Smooth muscle cell of trachea (primary cell): ENCODE data around the gene MBOAT7. TPM values are rescaled to one million over a fixed set of nuclear protein-coding genes. Genes with fewer than 3 reads are reported as not detected.

ENCODE experiments used
- total RNA-seq: library from RNA; depleted of rRNA; stranded (reverse); fragments of >200 nt; gene quantifications from 2 replicates; pipeline ENCODE4 v1.2.1, GENCODE V29; 2014

MBOAT7 gene, protein sequence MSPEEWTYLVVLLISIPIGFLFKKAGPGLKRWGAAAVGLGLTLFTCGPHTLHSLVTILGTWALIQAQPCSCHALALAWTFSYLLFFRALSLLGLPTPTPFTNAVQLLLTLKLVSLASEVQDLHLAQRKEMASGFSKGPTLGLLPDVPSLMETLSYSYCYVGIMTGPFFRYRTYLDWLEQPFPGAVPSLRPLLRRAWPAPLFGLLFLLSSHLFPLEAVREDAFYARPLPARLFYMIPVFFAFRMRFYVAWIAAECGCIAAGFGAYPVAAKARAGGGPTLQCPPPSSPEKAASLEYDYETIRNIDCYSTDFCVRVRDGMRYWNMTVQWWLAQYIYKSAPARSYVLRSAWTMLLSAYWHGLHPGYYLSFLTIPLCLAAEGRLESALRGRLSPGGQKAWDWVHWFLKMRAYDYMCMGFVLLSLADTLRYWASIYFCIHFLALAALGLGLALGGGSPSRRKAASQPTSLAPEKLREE
- total RNA-seq = 36.8 and 94.6 TPM in 2 replicates

DNA sequence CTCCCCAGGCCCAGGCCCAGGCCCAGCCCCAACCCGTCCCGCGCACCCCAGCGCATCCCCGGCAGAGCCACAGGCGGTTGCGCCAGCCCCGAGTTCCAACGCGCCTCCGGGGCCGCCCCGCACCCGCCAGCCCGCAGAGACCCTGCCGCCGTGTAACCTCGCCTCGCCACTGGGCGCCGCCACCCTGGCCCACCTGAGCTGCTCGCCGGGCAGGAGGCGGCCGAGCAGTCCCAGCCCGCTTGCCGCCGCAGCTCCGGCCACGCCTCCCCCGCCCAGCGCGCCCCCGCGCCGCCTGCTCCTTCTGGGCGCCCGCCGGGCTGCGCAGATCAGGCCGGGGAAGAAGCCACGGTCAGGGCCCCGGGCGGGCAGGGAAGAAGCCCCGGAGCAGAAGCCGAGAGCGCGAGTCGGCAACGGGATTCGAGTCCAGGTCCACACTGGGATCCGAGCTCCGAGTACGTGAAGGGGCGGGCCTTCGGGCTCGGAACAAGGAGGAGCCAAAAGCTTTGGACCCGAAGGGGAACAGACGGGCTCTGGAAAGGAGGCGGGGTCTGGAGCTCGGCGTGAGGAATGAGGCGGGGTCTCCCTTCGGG is at the start of gene MBOAT7:
MBOAT7 (minus strand) TSS at position 436 of the 590 bp plus-strand sequence. CDS start 1,072 bp downstream, outside the sequence.

DNA sequence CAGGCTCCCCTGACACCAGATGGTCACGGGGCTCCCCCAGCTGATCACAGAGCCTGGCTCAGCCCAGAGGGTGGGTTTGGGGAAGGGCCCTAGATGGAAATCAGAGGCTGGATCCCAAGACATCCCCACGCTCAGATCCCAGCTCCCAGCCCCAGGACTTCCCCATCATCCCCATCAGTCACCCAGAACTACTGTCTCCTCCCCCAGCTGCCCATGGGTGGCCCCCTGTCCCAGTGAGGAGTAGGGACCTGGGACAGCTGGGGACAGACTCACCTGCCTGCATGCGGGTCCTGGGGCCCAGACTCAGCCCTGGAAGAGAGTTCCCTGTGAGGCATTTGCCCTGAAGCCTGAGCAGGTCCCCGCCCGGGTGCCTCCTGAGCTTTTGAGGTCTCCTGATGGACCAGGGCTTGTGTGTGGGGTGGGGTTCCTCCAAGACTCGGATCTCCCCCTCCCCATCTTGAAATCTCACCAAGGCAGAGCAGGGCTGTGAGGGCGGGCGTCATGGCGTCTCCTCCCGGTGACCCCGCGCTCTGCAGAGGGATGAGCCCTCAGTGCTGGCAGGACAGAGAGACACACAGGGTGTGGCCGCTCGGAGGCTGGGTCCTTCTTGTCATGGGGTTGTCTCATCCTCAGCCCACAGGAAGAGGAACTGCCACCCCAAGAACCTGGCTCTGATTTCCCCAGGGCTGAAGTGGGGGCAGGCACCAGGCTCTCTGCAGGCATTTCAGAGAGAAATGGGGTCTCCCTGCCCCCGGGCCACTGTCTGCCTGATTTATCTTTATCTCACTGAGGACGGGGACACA is 33.3 kb upstream of the MBOAT7 start, which contains the start of gene LILRB3:
LILRB3 (minus strand) TSS at position 534 of the 803 bp plus-strand sequence; CDS start at position 503, 31 bp downstream.

DNA sequence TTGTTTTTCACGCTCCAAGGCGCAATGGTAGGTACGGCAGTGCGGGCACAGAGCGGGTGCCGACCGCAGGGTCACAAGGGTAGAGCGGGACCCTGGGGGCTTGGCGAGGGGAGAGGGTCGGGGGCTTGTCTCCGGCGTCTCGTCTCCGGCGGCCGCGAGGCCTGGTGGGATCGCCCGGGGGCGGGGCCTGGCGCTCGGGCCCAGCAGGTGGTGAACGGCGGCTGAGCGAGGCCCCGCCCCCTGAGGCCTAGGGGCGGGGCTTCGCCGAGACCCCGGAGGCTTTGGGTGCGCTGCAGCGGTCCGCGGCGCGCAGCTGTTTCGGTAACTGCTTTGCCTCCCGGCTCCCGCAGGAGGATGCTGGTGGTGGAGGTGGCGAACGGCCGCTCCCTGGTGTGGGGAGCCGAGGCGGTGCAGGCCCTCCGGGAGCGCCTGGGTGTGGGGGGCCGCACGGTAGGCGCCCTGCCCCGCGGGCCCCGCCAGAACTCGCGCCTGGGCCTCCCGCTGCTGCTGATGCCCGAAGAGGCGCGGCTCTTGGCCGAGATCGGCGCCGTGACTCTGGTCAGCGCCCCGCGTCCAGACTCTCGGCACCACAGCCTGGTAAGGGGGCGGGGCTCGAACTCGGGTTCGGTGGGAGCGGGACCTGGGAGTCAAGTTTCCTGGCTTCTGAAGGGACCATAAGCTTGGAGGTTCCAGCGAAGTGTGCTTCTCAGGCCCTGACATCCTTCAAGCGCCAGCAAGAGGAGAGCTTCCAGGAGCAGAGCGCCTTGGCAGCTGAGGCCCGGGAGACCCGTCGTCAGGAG is 1.8 kb upstream of the MBOAT7 start, which contains the start of gene TSEN34:
TSEN34 (plus strand) TSS at position 298 of the 800 bp plus-strand sequence; CDS start at position 355, 57 bp downstream.

DNA sequence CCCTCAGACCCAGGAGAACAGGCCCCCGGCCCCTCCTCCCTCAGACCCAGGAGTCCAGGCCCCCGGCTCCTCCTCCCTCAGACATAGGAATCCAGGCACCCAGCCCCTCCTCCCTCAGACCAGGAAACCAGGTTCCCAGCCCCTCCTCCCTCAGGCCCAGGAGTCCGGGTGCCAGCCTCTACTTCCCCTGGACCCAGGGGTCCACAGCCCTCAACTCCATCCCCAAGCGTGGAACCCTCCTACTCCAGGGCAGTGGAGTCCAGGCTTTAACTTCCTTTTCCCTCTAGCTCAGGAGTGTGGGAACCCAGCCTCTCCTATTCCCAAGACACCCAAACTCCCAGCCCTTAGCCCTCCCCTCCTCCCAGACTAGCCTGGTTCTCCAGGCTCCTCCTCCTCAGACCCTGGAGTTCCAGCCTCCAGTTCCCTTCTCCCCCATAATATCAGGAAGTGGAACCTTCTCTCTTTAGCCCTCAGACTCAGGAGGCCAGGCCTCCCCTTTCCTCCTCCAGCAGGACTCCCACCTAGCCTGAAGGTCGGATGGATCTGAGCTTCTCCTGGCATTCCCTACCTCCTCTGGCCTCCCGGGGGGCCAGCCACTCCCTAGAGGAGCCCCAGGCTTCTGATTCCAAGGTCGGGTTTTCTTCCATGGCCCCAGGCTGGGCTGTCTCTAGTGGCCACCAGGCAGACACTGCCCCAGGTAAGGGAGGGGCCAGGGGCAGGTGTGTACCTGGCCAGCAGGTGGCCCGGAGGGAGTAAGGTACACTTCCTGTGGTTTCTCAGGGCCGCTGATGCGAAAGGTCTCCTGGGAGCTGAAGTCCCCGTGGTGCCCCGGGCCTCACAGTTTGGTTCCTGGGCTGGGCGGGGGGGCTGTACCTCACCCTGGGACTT is 16.7 kb downstream of the MBOAT7 start, which contains the start of gene TMC4:
TMC4 (minus strand) TSS at position 690 of the 888 bp plus-strand sequence; CDS start at position 647, 43 bp downstream.

DNA sequence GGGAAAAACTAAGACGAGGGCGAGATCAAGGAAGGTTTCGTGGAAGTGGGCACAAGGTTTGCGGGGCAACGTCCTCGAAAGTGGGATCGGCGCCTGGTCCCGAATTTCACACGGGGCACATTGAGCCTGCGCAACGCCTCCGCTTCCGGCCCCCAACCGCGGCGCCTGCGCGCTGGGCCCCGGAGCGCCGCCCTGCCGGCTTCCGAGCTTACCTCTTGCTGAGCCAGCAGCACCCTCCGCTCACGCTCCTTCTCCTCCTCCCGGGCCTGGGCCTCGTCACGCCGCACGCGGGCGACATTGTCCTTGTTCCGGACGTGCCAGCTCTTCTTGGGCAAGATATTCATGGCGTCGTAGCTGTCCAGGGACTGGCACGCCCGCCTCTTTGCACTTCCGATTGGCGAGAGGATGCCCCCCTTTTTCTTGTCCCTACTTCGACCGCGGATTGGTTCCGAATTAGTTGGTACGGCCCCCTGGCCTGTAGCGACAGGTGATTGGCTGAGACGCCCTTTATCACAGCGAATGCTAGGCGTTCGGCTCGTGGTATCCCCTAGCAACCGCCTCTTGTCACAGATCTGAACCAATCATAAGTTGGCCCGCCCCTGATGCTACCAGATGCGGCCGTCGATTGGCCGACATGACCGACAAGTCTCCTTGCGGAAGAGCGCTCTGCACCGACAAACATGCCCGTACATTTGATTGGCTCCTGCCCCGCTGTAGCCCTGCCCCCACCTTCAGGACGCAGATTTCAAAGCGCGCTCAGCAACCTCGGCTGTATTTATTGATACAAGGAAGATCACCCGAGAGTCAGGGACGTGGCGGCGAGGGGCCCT is 29.8 kb downstream of the MBOAT7 start, which contains the start of gene LENG1:
LENG1 (minus strand) TSS at position 370 of the 830 bp plus-strand sequence; CDS start at position 344, 26 bp downstream.

DNA sequence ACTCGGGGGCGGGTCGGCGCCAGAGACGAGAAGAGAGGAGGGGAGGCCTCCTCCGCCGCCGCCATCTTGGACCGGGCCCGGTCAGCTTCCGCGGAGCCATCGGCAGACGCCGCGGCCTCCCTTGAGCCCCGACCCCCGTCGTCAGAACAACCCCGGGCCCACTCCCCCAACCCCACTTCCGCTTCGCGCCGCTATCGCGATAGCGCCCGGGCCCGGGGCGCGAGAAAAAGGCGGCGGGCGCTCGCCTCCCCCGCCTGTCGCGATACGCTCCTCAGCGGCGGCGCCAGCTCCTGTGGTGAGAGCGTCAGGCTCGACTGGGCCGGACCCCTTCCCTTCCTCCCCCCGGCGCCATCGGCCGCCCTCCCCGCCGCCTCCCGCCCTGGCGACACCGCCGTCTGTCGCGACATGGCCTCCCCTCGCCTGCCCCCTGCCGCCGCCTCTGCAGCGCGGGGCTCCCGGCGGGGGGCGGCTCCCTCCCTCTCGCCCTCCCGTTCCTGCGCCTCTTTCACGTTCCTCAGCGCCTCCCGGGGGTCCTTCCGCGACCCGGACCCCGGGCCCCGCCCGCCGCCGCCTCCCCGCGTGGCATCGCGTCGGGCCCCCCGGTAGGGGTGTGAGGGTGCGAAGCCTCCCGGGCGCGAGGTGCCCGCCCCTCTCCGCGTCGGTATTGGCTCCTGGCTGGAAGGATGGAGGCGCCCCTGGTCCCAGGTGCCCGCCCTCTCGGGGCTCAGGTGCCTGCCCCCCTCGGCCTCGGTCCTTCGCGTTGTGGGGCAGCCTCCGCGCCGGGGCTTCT is 51.5 kb downstream of the MBOAT7 start, which contains the start of gene CNOT3:
CNOT3 (plus strand) TSS at position 64 of the 790 bp plus-strand sequence. CDS start 5,217 bp downstream, outside the sequence.

Other genes with a start within 250 kb of the MBOAT7 start
- 0.50 and 0.58 TPM in 2 replicates for gene CACNG8, start 226.6 kb downstream of the MBOAT7 start, total RNA-seq
- gene CACNG6, start 197.9 kb downstream of the MBOAT7 start, total RNA-seq = 0.33 TPM in 1 of 2 replicates, not detected in the other
- not detected in 2 replicates for gene VSTM1, start 125.7 kb downstream of the MBOAT7 start, total RNA-seq
- gene TARM1, start 108.2 kb downstream of the MBOAT7 start, total RNA-seq = not detected in 2 replicates
- gene OSCAR, start 88.8 kb downstream of the MBOAT7 start, total RNA-seq = 0.15 and 0.33 TPM in 2 replicates
- 5.8 and 25.1 TPM in 2 replicates for gene NDUFA3, start 86.7 kb downstream of the MBOAT7 start, total RNA-seq
- 11.7 and 16.4 TPM in 2 replicates for gene TFPT, start 73.9 kb downstream of the MBOAT7 start, total RNA-seq
- gene PRPF31, start 73.8 kb downstream of the MBOAT7 start, total RNA-seq = 56.9 and 79.4 TPM in 2 replicates
- gene CNOT3, start 51.8 kb downstream of the MBOAT7 start, total RNA-seq = 10.1 and 25.9 TPM in 2 replicates
- 4.3 and 5.4 TPM in 2 replicates for gene LENG1, start 29.9 kb downstream of the MBOAT7 start, total RNA-seq
- 0.58 and 0.83 TPM in 2 replicates for gene TMC4, start 16.4 kb downstream of the MBOAT7 start, total RNA-seq
- 86.1 and 105 TPM in 2 replicates for gene TSEN34, start 1.7 kb upstream of the MBOAT7 start, total RNA-seq
- gene RPS9, start 11.3 kb upstream of the MBOAT7 start, total RNA-seq = 1,744 and 1,790 TPM in 2 replicates
- gene LILRB3, start 33.4 kb upstream of the MBOAT7 start, total RNA-seq = not detected in 2 replicates
- gene LILRA6, start 53.2 kb upstream of the MBOAT7 start, total RNA-seq = not detected in 2 replicates
- gene LILRB5, start 67.7 kb upstream of the MBOAT7 start, total RNA-seq = under 0.01 TPM in 1 of 2 replicates, not detected in the other
- not detected in 2 replicates for gene LILRB2, start 91.5 kb upstream of the MBOAT7 start, total RNA-seq
- not detected in 2 replicates for gene LILRA5, start 123.6 kb upstream of the MBOAT7 start, total RNA-seq
- not detected in 2 replicates for gene LILRA4, start 149.6 kb upstream of the MBOAT7 start, total RNA-seq
- not detected in 2 replicates for gene LAIR1, start 175.4 kb upstream of the MBOAT7 start, total RNA-seq
- not detected in 2 replicates for gene TTYH1, start 225.9 kb upstream of the MBOAT7 start, total RNA-seq